Tibial artery (tissue), 4 donors: Measurements from ENCODE around the gene EXOC6.

Source experiments
- DNase-seq, 2 donors: peaks; one replicate each; pipeline ENCODE4 v3.0.0-alpha.2; 2019
- H3K27ac ChIP-seq, 2 donors: fragments of 200-600 bp; sonication (generic) in 1 of 2; 1 replicate in 1 of 2; 2 replicates in 1 of 2; pipeline ENCODE4 v1.5.1; 2018 to 2019; ENCODE audit warnings: mild to moderate bottlenecking in 1 of 2
- H3K27me3 ChIP-seq, 2 donors: fragments of 200-600 bp; sonication (generic) in 1 of 2; one replicate each; pipeline versions ENCODE4 v1.5.1 to v1.6.0; 2016 to 2019
- H3K36me3 ChIP-seq, 3 donors: fragments of 200-600 bp; sonication (generic) in 2 of 3; one replicate each; pipeline ENCODE4 v1.5.1; 2016 to 2019; ENCODE audit warnings: mild to moderate bottlenecking in 2 of 3
- H3K4me1 ChIP-seq, 4 donors: fragments of 200-600 bp; sonication (generic) in 2 of 4; 1 replicate in 3 of 4; 2 replicates in 1 of 4; pipeline ENCODE4 v1.5.1; 2016 to 2019
- H3K4me3 ChIP-seq, 2 donors: fragments of 200-600 bp; sonication (generic) in 1 of 2; 1 replicate in 1 of 2; 2 replicates in 1 of 2; pipeline ENCODE4 v1.5.1; 2018 to 2019; ENCODE audit warnings: mild to moderate bottlenecking in 2 of 2
- H3K9me3 ChIP-seq, 3 donors: fragments of 200-600 bp; sonication (generic) in 1 of 3; one replicate each; pipeline ENCODE4 v1.5.1; 2016 to 2019
- intact Hi-C: fragments of 100-400 bp; cut with DNase I; formaldehyde crosslinking; loops from one replicate; pipeline ENCODE4 v1.15.0; 2023; ENCODE audit warnings: low total_unique reads
- TF ChIP-seq, protein P1 (sequence below), 2 experiments: fragments of 200-600 bp in 1 of 2; fragments of 450-650 bp in 1 of 2; IDR thresholded peaks; one replicate each; pipeline ENCODE4 v1.5.1; 2017 to 2019; ENCODE audit warnings: antibody characterized with exemption in 2 of 2, mild to moderate bottlenecking in 1 of 2, moderate library complexity in 1 of 2

Gene EXOC6, protein sequence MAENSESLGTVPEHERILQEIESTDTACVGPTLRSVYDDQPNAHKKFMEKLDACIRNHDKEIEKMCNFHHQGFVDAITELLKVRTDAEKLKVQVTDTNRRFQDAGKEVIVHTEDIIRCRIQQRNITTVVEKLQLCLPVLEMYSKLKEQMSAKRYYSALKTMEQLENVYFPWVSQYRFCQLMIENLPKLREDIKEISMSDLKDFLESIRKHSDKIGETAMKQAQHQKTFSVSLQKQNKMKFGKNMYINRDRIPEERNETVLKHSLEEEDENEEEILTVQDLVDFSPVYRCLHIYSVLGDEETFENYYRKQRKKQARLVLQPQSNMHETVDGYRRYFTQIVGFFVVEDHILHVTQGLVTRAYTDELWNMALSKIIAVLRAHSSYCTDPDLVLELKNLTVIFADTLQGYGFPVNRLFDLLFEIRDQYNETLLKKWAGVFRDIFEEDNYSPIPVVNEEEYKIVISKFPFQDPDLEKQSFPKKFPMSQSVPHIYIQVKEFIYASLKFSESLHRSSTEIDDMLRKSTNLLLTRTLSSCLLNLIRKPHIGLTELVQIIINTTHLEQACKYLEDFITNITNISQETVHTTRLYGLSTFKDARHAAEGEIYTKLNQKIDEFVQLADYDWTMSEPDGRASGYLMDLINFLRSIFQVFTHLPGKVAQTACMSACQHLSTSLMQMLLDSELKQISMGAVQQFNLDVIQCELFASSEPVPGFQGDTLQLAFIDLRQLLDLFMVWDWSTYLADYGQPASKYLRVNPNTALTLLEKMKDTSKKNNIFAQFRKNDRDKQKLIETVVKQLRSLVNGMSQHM

DNA sequence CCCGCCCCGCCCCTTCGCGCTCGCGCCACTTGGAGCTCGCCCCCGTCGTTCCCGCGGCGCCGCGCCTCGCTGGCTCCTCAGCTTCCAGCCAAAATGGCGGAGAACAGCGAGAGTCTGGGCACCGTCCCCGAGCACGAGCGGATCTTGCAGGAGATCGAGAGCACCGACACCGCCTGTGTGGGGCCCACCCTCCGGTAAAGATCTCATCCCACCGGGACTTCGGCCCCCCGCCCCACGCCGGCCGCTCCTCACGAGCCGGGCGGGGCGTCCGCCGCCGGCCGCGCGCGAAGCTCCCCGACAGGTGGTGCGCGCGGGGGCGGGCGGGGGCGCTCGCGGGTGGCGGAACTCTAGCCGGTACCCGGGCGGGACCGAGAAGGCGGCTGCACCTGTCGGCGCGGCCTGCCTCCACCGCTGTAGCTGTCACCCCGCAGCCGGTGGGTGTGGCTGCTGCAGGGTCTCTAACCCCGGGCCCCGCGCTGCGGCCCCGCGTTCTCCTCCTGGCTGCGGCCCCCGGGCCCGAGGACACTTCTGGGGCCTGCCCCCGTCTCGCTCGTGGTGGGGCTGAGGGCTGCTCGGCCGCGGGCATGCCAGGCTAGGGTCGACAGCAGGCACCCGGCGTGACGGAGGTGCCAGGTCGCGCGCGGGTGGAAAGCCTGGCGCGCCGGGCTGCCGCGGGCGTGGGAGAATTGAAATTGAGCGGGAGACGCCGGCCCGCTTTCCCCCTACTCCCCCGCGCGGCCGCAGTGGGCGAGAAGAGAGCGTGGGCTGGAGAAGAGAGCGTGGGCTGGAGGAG is at the start of gene EXOC6:
Gene EXOC6, plus strand, starts transcription at position 80 of the 793 bp plus-strand sequence. Its CDS starts 14 bp downstream, at position 94.
- intact Hi-C loops = loop anchor here (5.0 to 10.0 kb wide), 2 partner anchors 154 to 256 kb away; partner anchors contain the start of gene KIF11
- peaks cover 0 to 11% (median 9%) of the 10 kb centered on the region in 4 donors for H3K4me1 ChIP-seq
- TF ChIP-seq, protein P1, sequence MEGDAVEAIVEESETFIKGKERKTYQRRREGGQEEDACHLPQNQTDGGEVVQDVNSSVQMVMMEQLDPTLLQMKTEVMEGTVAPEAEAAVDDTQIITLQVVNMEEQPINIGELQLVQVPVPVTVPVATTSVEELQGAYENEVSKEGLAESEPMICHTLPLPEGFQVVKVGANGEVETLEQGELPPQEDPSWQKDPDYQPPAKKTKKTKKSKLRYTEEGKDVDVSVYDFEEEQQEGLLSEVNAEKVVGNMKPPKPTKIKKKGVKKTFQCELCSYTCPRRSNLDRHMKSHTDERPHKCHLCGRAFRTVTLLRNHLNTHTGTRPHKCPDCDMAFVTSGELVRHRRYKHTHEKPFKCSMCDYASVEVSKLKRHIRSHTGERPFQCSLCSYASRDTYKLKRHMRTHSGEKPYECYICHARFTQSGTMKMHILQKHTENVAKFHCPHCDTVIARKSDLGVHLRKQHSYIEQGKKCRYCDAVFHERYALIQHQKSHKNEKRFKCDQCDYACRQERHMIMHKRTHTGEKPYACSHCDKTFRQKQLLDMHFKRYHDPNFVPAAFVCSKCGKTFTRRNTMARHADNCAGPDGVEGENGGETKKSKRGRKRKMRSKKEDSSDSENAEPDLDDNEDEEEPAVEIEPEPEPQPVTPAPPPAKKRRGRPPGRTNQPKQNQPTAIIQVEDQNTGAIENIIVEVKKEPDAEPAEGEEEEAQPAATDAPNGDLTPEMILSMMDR (IDR thresholded peaks at IDR 0.05) = no peak
- H3K27me3 ChIP-seq = no peaks in the 10 kb centered on the region
- no peaks in the 10 kb centered on the region for H3K36me3 ChIP-seq
- peak within 1 kb of the TSS; percentile 76 to 78 for H3K27ac ChIP-seq
- H3K9me3 ChIP-seq = no peaks in the 10 kb centered on the region
- peak; percentile 66 to 87 for DNase-seq
- H3K4me3 ChIP-seq = peak within 1 kb of the TSS; percentile 97 to 98

DNA sequence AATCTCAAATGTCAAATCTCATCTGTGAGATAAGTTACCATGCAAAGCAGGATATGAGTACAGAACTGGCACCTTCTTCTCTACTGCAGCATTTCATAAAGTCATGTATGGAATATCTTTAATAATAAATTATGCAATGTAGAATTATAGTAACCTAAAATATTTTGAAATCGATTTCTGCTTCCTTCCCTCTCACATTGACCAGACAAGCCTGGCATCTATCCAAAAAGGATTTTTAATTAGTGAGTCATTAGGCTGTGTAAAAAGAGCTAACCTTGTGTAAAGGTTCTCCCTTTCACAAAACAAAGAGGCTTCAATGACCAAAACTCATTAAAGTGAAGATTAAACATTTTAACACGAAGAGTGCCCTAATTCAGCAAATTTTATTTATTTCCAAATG is 48.8 kb upstream of the EXOC6 start:
- DNase-seq = no peak
- intact Hi-C loops = no loop called here
- no peak overlapping the region for H3K4me3 ChIP-seq
- TF ChIP-seq, protein P1 (IDR thresholded peaks at IDR 0.05) = no peak
- no peaks in the 10 kb centered on the region for H3K4me1 ChIP-seq
- no peak overlapping the region for H3K27ac ChIP-seq
- H3K36me3 ChIP-seq = no peaks in the 10 kb centered on the region
- peaks cover 0 to 4% (median 0%) of the 10 kb centered on the region in 3 donors for H3K9me3 ChIP-seq
- no peaks in the 10 kb centered on the region for H3K27me3 ChIP-seq

DNA sequence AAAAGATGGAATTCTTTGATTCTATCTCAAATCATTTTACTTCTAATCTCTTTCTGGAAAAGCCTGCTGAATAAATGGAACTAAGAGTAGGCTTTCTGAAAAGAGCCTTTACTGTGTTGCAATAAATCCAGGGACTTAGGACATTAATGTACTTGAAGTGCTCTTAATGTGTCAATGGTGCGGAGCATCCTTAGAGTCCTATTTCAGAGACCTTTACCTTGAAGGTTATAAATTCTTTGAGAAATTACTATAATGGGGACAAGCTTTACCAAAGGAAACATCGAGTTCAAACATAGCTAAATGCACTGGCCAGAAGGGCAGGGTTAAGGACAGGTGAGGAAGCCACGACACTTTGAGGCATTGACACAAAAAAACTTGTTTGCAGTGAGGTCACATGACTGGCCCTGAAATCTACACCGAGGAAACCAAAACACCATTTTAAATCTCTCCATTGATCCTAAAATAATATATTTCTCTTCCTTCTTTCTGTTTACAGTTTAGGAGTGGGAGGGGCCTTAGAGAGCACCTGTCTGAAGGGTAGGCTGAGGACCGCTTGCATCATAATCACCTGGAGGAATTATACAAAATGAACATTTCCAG is 48.1 kb upstream of the EXOC6 start:
- H3K9me3 ChIP-seq = peaks cover 0 to 4% (median 0%) of the 10 kb centered on the region in 3 donors
- H3K27me3 ChIP-seq = no peaks in the 10 kb centered on the region
- no peak overlapping the region for H3K27ac ChIP-seq
- TF ChIP-seq, protein P1 (IDR thresholded peaks at IDR 0.05) = no peak
- no peak overlapping the region for H3K4me3 ChIP-seq
- intact Hi-C loops = no loop called here
- no peak for DNase-seq
- H3K4me1 ChIP-seq = no peaks in the 10 kb centered on the region
- H3K36me3 ChIP-seq = no peaks in the 10 kb centered on the region

DNA sequence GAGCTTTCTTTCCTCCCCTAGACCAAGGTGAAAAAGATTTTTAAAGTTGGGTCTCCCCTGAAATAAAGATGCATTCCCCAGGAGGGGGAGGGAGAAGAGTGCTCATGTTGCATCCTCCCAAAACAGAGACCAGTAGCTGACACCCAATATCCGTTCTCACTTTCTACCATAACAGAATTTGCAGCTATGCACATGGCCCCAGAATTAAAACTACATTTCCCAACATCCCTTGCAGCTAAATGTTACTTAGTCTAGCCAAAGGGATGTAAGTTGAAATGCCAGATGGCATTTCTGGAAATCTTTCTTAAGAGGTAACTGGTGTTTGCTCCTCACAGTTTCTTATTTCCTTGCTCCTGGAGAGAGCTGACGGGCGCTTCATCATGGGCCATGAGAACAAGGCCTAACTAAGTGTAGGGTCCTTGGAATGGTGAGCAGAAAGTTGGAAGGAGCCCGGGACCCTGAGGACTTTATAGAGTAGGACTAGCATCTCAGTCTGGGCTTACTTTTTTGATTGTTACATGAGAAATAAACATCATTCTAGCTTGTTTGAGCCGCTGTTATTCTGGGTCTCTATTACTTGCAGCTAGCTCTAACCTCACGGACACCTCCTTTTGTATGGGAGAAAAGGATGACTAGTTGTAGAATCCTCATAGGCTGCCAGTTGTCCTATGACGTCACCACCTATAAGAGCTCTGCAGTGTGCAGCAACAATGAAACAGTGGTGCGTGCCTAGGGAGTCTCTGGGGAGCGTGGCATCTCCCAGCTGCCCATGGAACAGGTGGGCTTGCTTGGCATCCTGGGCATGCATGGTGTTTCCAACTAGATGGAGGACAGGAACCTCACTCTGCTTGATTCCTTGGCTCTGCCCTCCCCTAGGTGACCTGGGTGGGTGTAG is 46.1 kb upstream of the EXOC6 start:
- no peak for DNase-seq
- H3K36me3 ChIP-seq = no peaks in the 10 kb centered on the region
- H3K4me3 ChIP-seq = no peak overlapping the region
- intact Hi-C loops = no loop called here
- no peak overlapping the region for H3K27ac ChIP-seq
- H3K9me3 ChIP-seq = peaks cover 0 to 2% (median 0%) of the 10 kb centered on the region in 3 donors
- no peaks in the 10 kb centered on the region for H3K4me1 ChIP-seq
- H3K27me3 ChIP-seq = no peaks in the 10 kb centered on the region
- TF ChIP-seq, protein P1 (IDR thresholded peaks at IDR 0.05) = no peak
